Neuron (in vitro differentiated cells): ENCODE measurements around the gene KIAA1671.

ENCODE experiments used
- H2AFZ ChIP-seq: one replicate; pipeline ENCODE4 v1.6.1; 2013; ENCODE audit warnings: low read depth, mild to moderate bottlenecking, inconsistent platforms, low read length, moderate library complexity
- H3K27me3 ChIP-seq: one replicate; pipeline ENCODE4 v1.6.1; 2013; ENCODE audit warnings: low read length; ENCODE audit not compliant: insufficient read depth
- H3K36me3 ChIP-seq: one replicate; pipeline ENCODE4 v1.6.1; 2013; ENCODE audit warnings: low read length; ENCODE audit not compliant: insufficient read depth
- H3K4me1 ChIP-seq: one replicate; pipeline ENCODE4 v1.6.1; 2013; ENCODE audit warnings: low read length; ENCODE audit not compliant: insufficient read depth
- H3K4me3 ChIP-seq: 2 replicates; pipeline ENCODE4 v1.5.1; 2013; ENCODE audit warnings: mild to moderate bottlenecking, low read length, moderate library complexity
- H3K9me3 ChIP-seq: one replicate; pipeline ENCODE4 v1.6.1; 2013; ENCODE audit warnings: low read length

Gene KIAA1671

GRCh38 chr22:25147642-25147928 lies 195.1 kb downstream of the KIAA1671 start:
- Histone ChIP-seq H2AFZ (no peak overlapping the region), H3K36me3 (no peaks in the 10 kb centered on the region), H3K27me3 (no peaks in the 10 kb centered on the region), H3K4me1 (peaks cover 7% of the 10 kb centered on the region), H3K9me3 (no peaks in the 10 kb centered on the region), H3K4me3 (no peak overlapping the region)

- Histone ChIP-seq H3K36me3 (no peaks in the 10 kb centered on the region), H3K4me1 (peaks cover 7% of the 10 kb centered on the region), H2AFZ (no peak overlapping the region), H3K4me3 (no peak overlapping the region), H3K27me3 (no peaks in the 10 kb centered on the region), H3K9me3 (no peaks in the 10 kb centered on the region)
Measured at GRCh38 chr22:25148149-25148691, 195.7 kb downstream of the KIAA1671 start.

- Histone ChIP-seq H3K36me3 (no peaks in the 10 kb centered on the region), H3K9me3 (no peaks in the 10 kb centered on the region), H3K4me3 (no peak overlapping the region), H3K4me1 (peaks cover 7% of the 10 kb centered on the region), H2AFZ (no peak overlapping the region), H3K27me3 (no peaks in the 10 kb centered on the region)
Measured at GRCh38 chr22:25149014-25149413, 196.5 kb downstream of the KIAA1671 start.

- Histone ChIP-seq H2AFZ (no peak overlapping the region), H3K36me3 (no peaks in the 10 kb centered on the region), H3K9me3 (no peaks in the 10 kb centered on the region), H3K27me3 (no peaks in the 10 kb centered on the region), H3K4me1 (no peaks in the 10 kb centered on the region), H3K4me3 (no peak overlapping the region)
Measured at GRCh38 chr22:25153961-25154666, 201.6 kb downstream of the KIAA1671 start.

- H3K4me3 ChIP-seq: no peak overlapping the region
- no peaks in the 10 kb centered on the region for H3K27me3 ChIP-seq
- H3K9me3 ChIP-seq: no peaks in the 10 kb centered on the region
- no peaks in the 10 kb centered on the region for H3K4me1 ChIP-seq
- no peak overlapping the region for H2AFZ ChIP-seq
- no peaks in the 10 kb centered on the region for H3K36me3 ChIP-seq
Measured at GRCh38 chr22:25154667-25154999, 202.1 kb downstream of the KIAA1671 start.

GRCh38 chr22:25156736-25157135 lies 204.2 kb downstream of the KIAA1671 start:
- H3K4me1 ChIP-seq: no peaks in the 10 kb centered on the region
- no peaks in the 10 kb centered on the region for H3K9me3 ChIP-seq
- H2AFZ ChIP-seq: no peak overlapping the region
- H3K36me3 ChIP-seq: no peaks in the 10 kb centered on the region
- H3K27me3 ChIP-seq: no peaks in the 10 kb centered on the region
- no peak overlapping the region for H3K4me3 ChIP-seq

- no peaks in the 10 kb centered on the region for H3K36me3 ChIP-seq
- H3K9me3 ChIP-seq: no peaks in the 10 kb centered on the region
- no peaks in the 10 kb centered on the region for H3K4me1 ChIP-seq
- H2AFZ ChIP-seq: no peak overlapping the region
- H3K4me3 ChIP-seq: no peak overlapping the region
- no peaks in the 10 kb centered on the region for H3K27me3 ChIP-seq
Measured at GRCh38 chr22:25159028-25159427, 206.5 kb downstream of the KIAA1671 start.

- Histone ChIP-seq H2AFZ (no peak overlapping the region), H3K4me3 (no peak overlapping the region), H3K9me3 (no peaks in the 10 kb centered on the region), H3K36me3 (no peaks in the 10 kb centered on the region), H3K27me3 (no peaks in the 10 kb centered on the region), H3K4me1 (no peaks in the 10 kb centered on the region)
Measured at GRCh38 chr22:25160120-25160996, 207.8 kb downstream of the KIAA1671 start.

GRCh38 chr22:25161017-25161915 lies 208.8 kb downstream of the KIAA1671 start:
- no peaks in the 10 kb centered on the region for H3K4me1 ChIP-seq
- H3K4me3 ChIP-seq: no peak overlapping the region
- H3K9me3 ChIP-seq: no peaks in the 10 kb centered on the region
- no peaks in the 10 kb centered on the region for H3K27me3 ChIP-seq
- no peak overlapping the region for H2AFZ ChIP-seq
- H3K36me3 ChIP-seq: no peaks in the 10 kb centered on the region

GRCh38 chr22:25161916-25162530 lies 209.5 kb downstream of the KIAA1671 start:
- Histone ChIP-seq H2AFZ (no peak overlapping the region), H3K4me3 (no peak overlapping the region), H3K4me1 (no peaks in the 10 kb centered on the region), H3K36me3 (no peaks in the 10 kb centered on the region), H3K9me3 (no peaks in the 10 kb centered on the region), H3K27me3 (no peaks in the 10 kb centered on the region)

GRCh38 chr22:25162561-25162960 lies 210.0 kb downstream of the KIAA1671 start:
- Histone ChIP-seq H3K9me3 (no peaks in the 10 kb centered on the region), H2AFZ (no peak overlapping the region), H3K4me1 (no peaks in the 10 kb centered on the region), H3K36me3 (no peaks in the 10 kb centered on the region), H3K4me3 (no peak overlapping the region), H3K27me3 (no peaks in the 10 kb centered on the region)

GRCh38 chr22:25165785-25166184 lies 213.3 kb downstream of the KIAA1671 start:
- Histone ChIP-seq H3K27me3 (no peaks in the 10 kb centered on the region), H2AFZ (no peak overlapping the region), H3K36me3 (no peaks in the 10 kb centered on the region), H3K4me1 (no peaks in the 10 kb centered on the region), H3K4me3 (no peak overlapping the region), H3K9me3 (no peaks in the 10 kb centered on the region)
